GM10248 (cell line): ENCODE results near the gene CTXND1.

ENCODE experiments used
- CTCF ChIA-PET: fragments of 300-600 bp; sonication (Branson Sonifier 250); formaldehyde crosslinking; extraction: SDS; loops from one replicate; lab custom pipeline; 2021; ENCODE audit warnings: antibody characterized with exemption; lab: Yijun Ruan, JAX
- POLR2A ChIA-PET: fragments of 350-650 bp; sonication (Branson Sonifier 250); formaldehyde crosslinking; extraction: SDS; loops from one replicate; lab custom pipeline; 2020; ENCODE audit warnings: antibody characterized with exemption; lab: Yijun Ruan, JAX
- DNase-seq: peaks from one replicate; pipeline ENCODE4 v3.0.0; 2012; ENCODE audit errors: extremely low spot score
- CTCF ChIP-seq: IDR thresholded peaks from 2 replicates; pipeline ENCODE4 v1.5.1; 2012; ENCODE audit warnings: mild to moderate bottlenecking, low read depth; ENCODE audit errors: extremely low read depth, missing control alignments, control extremely low read depth

CTXND1 gene

GRCh38 chr15:80152180-80152895, 99.7 kb downstream of the CTXND1 start:
- POLR2A ChIA-PET: no interaction called here

GRCh38 chr15:80151576-80151975, 100.4 kb downstream of the CTXND1 start:
- no peak for TF ChIP-seq CTCF
- DNase-seq: no peak
- POLR2A ChIA-PET: no interaction called here
- CTCF ChIA-PET: interaction anchor here (1.0 kb wide), 2 partner anchors 9 to 12 kb away, joined by 3 to 4 read pairs; no protein-coding TSS in a partner anchor

More at GRCh38 chr15:80152180-80152895, 99.7 kb downstream of the CTXND1 start:
- CTCF ChIA-PET: interaction anchor here (1.6 kb wide), 1 partner anchor 11 kb away, joined by 3 read pairs; no protein-coding TSS in a partner anchor
- TF ChIP-seq CTCF: no peak
- peak; percentile 99 for DNase-seq

- ChIA-PET CTCF (interaction anchor here (1.0 to 1.4 kb wide), 4 partner anchors 8 to 769 kb away, joined by 3 to 4 read pairs (median 3); no protein-coding TSS in a partner anchor), POLR2A (no interaction called here)
- no peak for TF ChIP-seq CTCF
- no peak for DNase-seq
These were observed 100.9 kb downstream of the CTXND1 start for GRCh38 chr15:80151148-80151547.
